Parathyroid adenoma (tissue), 2 donors: ENCODE measurements around the gene LRRC7.

Source experiments
- H2AFZ ChIP-seq: fragments of 300-600 bp; sonication (generic); one replicate; pipeline ENCODE4 v1.7.0; 2017; ENCODE audit warnings: antibody characterized with exemption, mild to moderate bottlenecking
- H3K27ac ChIP-seq: fragments of 300-600 bp; sonication (generic); one replicate; pipeline ENCODE4 v1.7.0; 2017
- H3K27me3 ChIP-seq: fragments of 300-600 bp; sonication (generic); one replicate; pipeline ENCODE4 v1.7.0; 2017; ENCODE audit warnings: low read length; ENCODE audit not compliant: control insufficient read depth, insufficient read depth
- H3K36me3 ChIP-seq: fragments of 300-600 bp; sonication (generic); one replicate; pipeline ENCODE4 v1.7.0; 2017; ENCODE audit warnings: low read length; ENCODE audit not compliant: control insufficient read depth, insufficient read depth
- H3K4me1 ChIP-seq: fragments of 300-600 bp; sonication (generic); one replicate; pipeline ENCODE4 v1.7.0; 2017; ENCODE audit warnings: control low read depth
- H3K4me2 ChIP-seq: fragments of 300-600 bp; sonication (generic); one replicate; pipeline ENCODE4 v1.7.0; 2017; ENCODE audit warnings: low read length
- H3K4me3 ChIP-seq: fragments of 300-600 bp; sonication (generic); one replicate; pipeline ENCODE4 v1.7.0; 2017; ENCODE audit warnings: low read depth, low read length
- H3K79me2 ChIP-seq: fragments of 300-600 bp; sonication (generic); one replicate; pipeline ENCODE4 v1.7.0; 2017; ENCODE audit warnings: control low read depth
- H3K9ac ChIP-seq: fragments of 300-600 bp; sonication (generic); one replicate; pipeline ENCODE4 v1.7.0; 2017; ENCODE audit warnings: mild to moderate bottlenecking
- H3K9me3 ChIP-seq: fragments of 300-600 bp; sonication (generic); one replicate; pipeline ENCODE4 v1.7.0; 2017; ENCODE audit warnings: low read length; ENCODE audit not compliant: control insufficient read depth
- CTCF ChIP-seq: fragments of 300-600 bp; sonication (generic); IDR thresholded peaks from one replicate; pipeline ENCODE4 v1.7.0; 2017; ENCODE audit warnings: antibody characterized with exemption, mild to moderate bottlenecking
- donor health status: primary hyperparathyroidism.

Gene LRRC7

GRCh38 chr1:69592341-69592740 lies 24.6 kb downstream of the LRRC7 start:
- Histone ChIP-seq H3K4me3 (no peak overlapping the region), H3K9me3 (no peaks in the 10 kb centered on the region), H3K79me2 (no peaks in the 10 kb centered on the region), H2AFZ (no peak overlapping the region), H3K36me3 (no peaks in the 10 kb centered on the region), H3K4me2 (no peak overlapping the region), H3K27me3 (no peaks in the 10 kb centered on the region), H3K4me1 (no peaks in the 10 kb centered on the region), H3K27ac (no peak overlapping the region), H3K9ac (no peak overlapping the region)
- TF ChIP-seq CTCF = no peak

GRCh38 chr1:69595486-69595885 lies 27.8 kb downstream of the LRRC7 start:
- Histone ChIP-seq H3K4me3 (no peak overlapping the region), H3K27ac (no peak overlapping the region)
- TF ChIP-seq CTCF = no peak

GRCh38 chr1:69611316-69611715 lies 43.6 kb downstream of the LRRC7 start:
- Histone ChIP-seq H3K27me3 (no peaks in the 10 kb centered on the region), H3K4me2 (no peak overlapping the region), H3K79me2 (no peaks in the 10 kb centered on the region), H3K36me3 (no peaks in the 10 kb centered on the region), H3K4me1 (no peaks in the 10 kb centered on the region), H3K27ac (no peak overlapping the region), H3K9ac (no peak overlapping the region), H3K9me3 (no peaks in the 10 kb centered on the region), H3K4me3 (no peak overlapping the region), H2AFZ (no peak overlapping the region)
- TF ChIP-seq CTCF = no peak

More at GRCh38 chr1:69595486-69595885, 27.8 kb downstream of the LRRC7 start:
- Histone ChIP-seq H2AFZ (no peak overlapping the region), H3K9me3 (no peaks in the 10 kb centered on the region), H3K4me2 (no peak overlapping the region), H3K36me3 (no peaks in the 10 kb centered on the region), H3K79me2 (no peaks in the 10 kb centered on the region), H3K27me3 (no peaks in the 10 kb centered on the region), H3K9ac (no peak overlapping the region), H3K4me1 (no peaks in the 10 kb centered on the region)

DNA sequence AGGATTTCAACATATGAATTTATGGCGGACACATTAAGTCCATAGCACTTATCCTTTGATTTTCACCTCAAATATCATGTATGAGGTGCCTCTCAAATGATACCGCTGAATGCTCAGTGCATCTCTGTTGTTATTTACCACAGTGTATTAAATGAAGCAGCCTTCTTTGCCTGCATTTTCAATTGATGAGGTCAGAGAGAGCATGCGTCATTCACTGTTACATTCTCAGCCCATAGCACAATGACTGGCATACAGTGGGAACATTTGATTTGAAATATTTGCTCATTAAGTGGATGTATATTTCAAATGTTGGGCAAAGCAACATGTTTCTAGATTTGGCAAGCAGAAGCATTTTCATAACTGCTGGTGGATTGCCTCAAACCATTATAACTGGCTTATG lies 45.7 kb downstream of the LRRC7 start:
- Histone ChIP-seq H3K27ac (no peak overlapping the region), H3K79me2 (no peaks in the 10 kb centered on the region), H3K36me3 (no peaks in the 10 kb centered on the region), H3K4me1 (no peaks in the 10 kb centered on the region), H3K9ac (no peak overlapping the region), H3K4me3 (no peak overlapping the region), H3K9me3 (no peaks in the 10 kb centered on the region), H3K4me2 (no peak overlapping the region), H2AFZ (no peak overlapping the region), H3K27me3 (no peaks in the 10 kb centered on the region)
- TF ChIP-seq CTCF = no peak

- Histone ChIP-seq H2AFZ (no peak overlapping the region), H3K27me3 (no peaks in the 10 kb centered on the region), H3K4me3 (no peak overlapping the region), H3K9me3 (no peaks in the 10 kb centered on the region), H3K36me3 (no peaks in the 10 kb centered on the region), H3K4me1 (no peaks in the 10 kb centered on the region), H3K79me2 (no peaks in the 10 kb centered on the region), H3K4me2 (no peak overlapping the region), H3K27ac (no peak overlapping the region), H3K9ac (no peak overlapping the region)
- TF ChIP-seq CTCF = no peak
Measured at GRCh38 chr1:69638673-69639072, 71.0 kb downstream of the LRRC7 start.
